Stomach (tissue), 9 donors: ENCODE data around the gene CHADL. TPM values are rescaled to one million over a fixed set of nuclear protein-coding genes. Genes with fewer than 3 reads are reported as not detected.

ENCODE experiments used
- DNase-seq, 2 donors: peaks; one replicate each; pipeline versions ENCODE4 v3.0.0 to v3.0.0-alpha.2; 2013 to 2019
- H3K27ac ChIP-seq, 5 donors: fragments of 200-600 bp in 4 of 5; sonication (generic) in 4 of 5; one replicate each; pipeline ENCODE4 v1.5.1; 2013 to 2019; ENCODE audit warnings: mild to moderate bottlenecking in 1 of 5, moderate library complexity in 1 of 5
- H3K27me3 ChIP-seq, 3 donors: fragments of 200-600 bp; sonication (generic); one replicate each; pipeline ENCODE4 v1.5.1; 2017 to 2019; ENCODE audit warnings: mixed run types in 1 of 3
- H3K36me3 ChIP-seq, 4 donors: fragments of 200-600 bp; sonication (generic); 1 replicate in 3 of 4; 2 replicates in 1 of 4; pipeline ENCODE4 v1.5.1; 2016 to 2019
- H3K4me1 ChIP-seq, 4 donors: fragments of 200-600 bp; sonication (generic); one replicate each; pipeline ENCODE4 v1.5.1; 2016 to 2019
- H3K4me3 ChIP-seq, 4 donors: fragments of 200-600 bp; sonication (generic) in 3 of 4; one replicate each; pipeline ENCODE4 v1.5.1; 2016 to 2019; ENCODE audit warnings: mild to moderate bottlenecking in 1 of 4
- H3K9me3 ChIP-seq, 4 donors: fragments of 200-600 bp; sonication (generic); one replicate each; pipeline ENCODE4 v1.5.1; 2016 to 2019
- EP300 ChIP-seq: sonication (generic); formaldehyde crosslinking; IDR thresholded peaks from one replicate; pipeline ENCODE4 v1.6.1; 2017; ENCODE audit warnings: antibody characterized with exemption
- POLR2A ChIP-seq, 4 donors: fragments of 450-650 bp; IDR thresholded peaks; one replicate each; pipeline ENCODE4 v1.6.1; 2016; ENCODE audit warnings: antibody characterized with exemption in 4 of 4, control low read depth in 2 of 4, mild to moderate bottlenecking in 1 of 4, moderate library complexity in 1 of 4
- POLR2AphosphoS5 ChIP-seq, 3 donors: sonication (generic); formaldehyde crosslinking; IDR thresholded peaks; one replicate each; pipeline ENCODE4 v1.6.1; 2016; ENCODE audit warnings: antibody characterized with exemption in 3 of 3
- WGBS, 5 donors: extraction: QIAGEN DNeasy Blood & Tissue Kit in 3 of 5; methylation state at CpG; one replicate each; pipeline versions ENCODE4 v1.1.5 to v1.1.7; 2013 to 2018; 5-methylcytosine and 5-hydroxymethylcytosine counted together
- intact Hi-C: fragments of 100-400 bp; cut with DNase I; formaldehyde crosslinking; loops from one replicate; pipeline ENCODE4 v1.15.1; 2023; ENCODE audit warnings: low total_unique reads
- polyA plus RNA-seq, 3 donors: library from polyadenylated mRNA; stranded (reverse); fragments of 200-250 nt; gene quantifications; one replicate each; pipeline ENCODE4 v1.2.3, GENCODE V29; 2013
- total RNA-seq, 5 donors: library from RNA; depleted of rRNA; stranded (reverse); fragments of >200 nt; gene quantifications; one replicate each; pipeline versions ENCODE4 v1.1.0 to v1.2.3, GENCODE V29; 2014 to 2016
- TF ChIP-seq, protein P1 (sequence below), 7 experiments: fragments of 450-650 bp in 4 of 7; fragments of 200-600 bp in 3 of 7; sonication (generic) in 3 of 7; IDR thresholded peaks; one replicate each; pipeline ENCODE4 v1.5.1; 2016 to 2019; ENCODE audit warnings: antibody characterized with exemption in 7 of 7, control low read depth in 2 of 7, mild to moderate bottlenecking in 1 of 7
- donor health status: healthy with polysubstance abuse.
- donor health status: Bipolar disorder and iron deficiency.
- donor health status: healthy.

Gene CHADL
- total and polyA plus RNA-seq, 8 donors = 1.4 to 15.6 (median 5.4) TPM

- H3K27me3 ChIP-seq = no peaks in the 10 kb centered on the region
- H3K36me3 ChIP-seq = peaks cover 0 to 5% (median 0%) of the 10 kb centered on the region in 4 donors
- TF ChIP-seq POLR2AphosphoS5 (IDR thresholded peaks at IDR 0.05) = no peak
- 70 to 77% (median 75%) methylated on average over 12 to 16 of the region's 16 CpGs for WGBS, 5 donors
- H3K27ac ChIP-seq = peak overlapping the region in 1 of 5 donors; percentile 42
- H3K4me1 ChIP-seq = peaks cover 22 to 27% (median 26%) of the 10 kb centered on the region in 4 donors
- no peak overlapping the region for H3K4me3 ChIP-seq
- intact Hi-C loops = no loop called here
- H3K9me3 ChIP-seq = no peaks in the 10 kb centered on the region
- DNase-seq = no peak
Observed at GRCh38 chr22:41239443-41240128, 1.1 kb downstream of the CHADL start.

DNA sequence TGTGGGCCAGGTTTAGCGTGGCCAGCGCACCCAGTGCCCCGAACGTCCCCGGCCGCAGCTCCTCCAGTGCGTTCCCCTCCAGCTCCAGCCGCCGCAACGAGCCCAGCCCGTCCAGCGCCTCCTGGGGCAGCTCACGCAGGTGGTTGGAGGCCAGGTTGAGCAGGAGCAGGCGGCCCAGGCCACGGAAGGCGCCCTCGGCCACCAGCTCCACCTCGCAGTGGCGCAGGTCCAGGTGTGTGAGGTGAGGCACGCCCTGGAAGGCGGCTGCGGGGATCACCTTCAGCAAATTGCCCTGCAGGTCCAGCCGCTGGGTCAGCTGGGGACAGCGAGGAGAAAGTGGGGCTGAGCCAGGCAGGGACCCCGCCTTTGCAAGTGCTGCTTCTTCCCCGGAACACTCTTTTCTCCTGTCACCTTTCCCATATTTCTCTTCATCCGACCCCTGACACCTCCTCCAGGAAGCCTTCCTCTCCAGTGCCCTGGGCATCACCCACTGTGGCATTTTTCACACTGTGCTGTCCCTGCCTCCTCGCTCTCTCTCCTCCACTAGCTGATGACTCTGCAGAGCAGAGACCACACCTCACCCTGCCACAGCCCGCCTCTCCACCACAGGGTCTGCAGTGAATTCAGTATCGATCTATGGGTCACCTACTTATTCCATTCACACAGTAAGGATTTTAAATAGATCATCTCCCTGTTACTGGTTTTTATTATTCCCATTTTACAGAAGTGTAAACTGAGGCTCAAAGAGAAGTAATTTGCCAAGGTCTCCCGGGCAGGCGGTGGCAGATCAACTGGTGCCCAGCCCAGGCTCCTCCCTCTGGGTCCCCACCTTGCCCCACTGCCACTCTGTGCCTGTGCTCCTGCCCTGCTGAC is 1.9 kb downstream of the CHADL start:
- peak in 1 of 2 donors; percentile 63 for DNase-seq
- no peak for TF ChIP-seq EP300
- no peak for TF ChIP-seq POLR2AphosphoS5 (IDR thresholded peaks at IDR 0.05)
- TF ChIP-seq POLR2A (IDR thresholded peaks at IDR 0.05) = no peak
- TF ChIP-seq, protein P1, sequence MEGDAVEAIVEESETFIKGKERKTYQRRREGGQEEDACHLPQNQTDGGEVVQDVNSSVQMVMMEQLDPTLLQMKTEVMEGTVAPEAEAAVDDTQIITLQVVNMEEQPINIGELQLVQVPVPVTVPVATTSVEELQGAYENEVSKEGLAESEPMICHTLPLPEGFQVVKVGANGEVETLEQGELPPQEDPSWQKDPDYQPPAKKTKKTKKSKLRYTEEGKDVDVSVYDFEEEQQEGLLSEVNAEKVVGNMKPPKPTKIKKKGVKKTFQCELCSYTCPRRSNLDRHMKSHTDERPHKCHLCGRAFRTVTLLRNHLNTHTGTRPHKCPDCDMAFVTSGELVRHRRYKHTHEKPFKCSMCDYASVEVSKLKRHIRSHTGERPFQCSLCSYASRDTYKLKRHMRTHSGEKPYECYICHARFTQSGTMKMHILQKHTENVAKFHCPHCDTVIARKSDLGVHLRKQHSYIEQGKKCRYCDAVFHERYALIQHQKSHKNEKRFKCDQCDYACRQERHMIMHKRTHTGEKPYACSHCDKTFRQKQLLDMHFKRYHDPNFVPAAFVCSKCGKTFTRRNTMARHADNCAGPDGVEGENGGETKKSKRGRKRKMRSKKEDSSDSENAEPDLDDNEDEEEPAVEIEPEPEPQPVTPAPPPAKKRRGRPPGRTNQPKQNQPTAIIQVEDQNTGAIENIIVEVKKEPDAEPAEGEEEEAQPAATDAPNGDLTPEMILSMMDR (IDR thresholded peaks at IDR 0.05) = no peak
- Histone ChIP-seq H3K36me3 (peaks cover 0 to 3% (median 0%) of the 10 kb centered on the region in 4 donors), H3K4me1 (peaks cover 22 to 27% (median 26%) of the 10 kb centered on the region in 4 donors), H3K9me3 (no peaks in the 10 kb centered on the region), H3K27ac (peak overlapping the region in 4 of 5 donors; percentile 33 to 72 (median 64)), H3K27me3 (no peaks in the 10 kb centered on the region), H3K4me3 (peak overlapping the region in 2 of 4 donors; percentile 49 to 56)
- 75 to 88% (median 82%) methylated on average over 19 to 32 of the region's 32 CpGs for WGBS, 5 donors
- intact Hi-C loops = no loop called here

GRCh38 chr22:41237707-41238569 is 2.8 kb downstream of the CHADL start:
- DNase-seq = peak; percentile 88 to 93
- Histone ChIP-seq H3K27me3 (no peaks in the 10 kb centered on the region), H3K36me3 (no peaks in the 10 kb centered on the region), H3K27ac (peak overlapping the region; percentile 33 to 72 (median 63)), H3K4me1 (peaks cover 22 to 27% (median 26%) of the 10 kb centered on the region in 4 donors), H3K9me3 (no peaks in the 10 kb centered on the region), H3K4me3 (peak overlapping the region; percentile 49 to 56 (median 52))
- 16 to 37% (median 20%) methylated on average over 6 to 97 of the region's 97 CpGs for WGBS, 5 donors
- TF ChIP-seq POLR2A (IDR thresholded peaks at IDR 0.05) (no peak), POLR2AphosphoS5 (IDR thresholded peaks at IDR 0.05) (peak in 1 of 3 donors; percentile 59)
- TF ChIP-seq, protein P1 (IDR thresholded peaks at IDR 0.05) = peak in 3 of 7 experiments; percentile 61 to 75 (median 71)
- intact Hi-C loops = no loop called here

GRCh38 chr22:41237036-41237706 is 3.6 kb downstream of the CHADL start:
- WGBS, 5 donors = 28 to 73% (median 43%) methylated on average over 5 to 33 of the region's 33 CpGs
- H3K27me3 ChIP-seq = no peaks in the 10 kb centered on the region
- H3K9me3 ChIP-seq = no peaks in the 10 kb centered on the region
- TF ChIP-seq, protein P1 (IDR thresholded peaks at IDR 0.05) = peak in 2 of 7 experiments; percentile 60 to 62
- no peak for TF ChIP-seq POLR2AphosphoS5 (IDR thresholded peaks at IDR 0.05)
- no peak for TF ChIP-seq POLR2A (IDR thresholded peaks at IDR 0.05)
- TF ChIP-seq EP300 = no peak
- no peak for DNase-seq
- peaks cover 22 to 27% (median 26%) of the 10 kb centered on the region in 4 donors for H3K4me1 ChIP-seq
- H3K4me3 ChIP-seq = peak overlapping the region; percentile 49 to 56 (median 52)
- peak overlapping the region in 4 of 5 donors; percentile 16 to 72 (median 64) for H3K27ac ChIP-seq
- intact Hi-C loops = no loop called here
- H3K36me3 ChIP-seq = no peaks in the 10 kb centered on the region
